GM18909 (cell line): ENCODE measurements around the gene GCDH.
"Not testable (repeated sequence)": the region's sequence is repeated elsewhere in the genome, so short reads cannot be mapped to it uniquely, and the experiment has no call there.

ENCODE experiments used
- ATAC-seq: cut with Tn5 transposase; IDR thresholded peaks from one replicate; pipeline ENCODE4 v1.9.1; 2021; ENCODE audit warnings: mild to moderate bottlenecking; ENCODE audit not compliant: unreplicated experiment, poor library complexity

Gene GCDH

GRCh38 chr19:12896460-12896859 is 5.5 kb downstream of the GCDH start:
- no peak for ATAC-seq

GRCh38 chr19:12899891-12900518 is 9.0 kb downstream of the GCDH start:
- ATAC-seq: peak; percentile 80

GRCh38 chr19:12907166-12907565 is 16.2 kb downstream of the GCDH start:
- ATAC-seq: no peak

DNA sequence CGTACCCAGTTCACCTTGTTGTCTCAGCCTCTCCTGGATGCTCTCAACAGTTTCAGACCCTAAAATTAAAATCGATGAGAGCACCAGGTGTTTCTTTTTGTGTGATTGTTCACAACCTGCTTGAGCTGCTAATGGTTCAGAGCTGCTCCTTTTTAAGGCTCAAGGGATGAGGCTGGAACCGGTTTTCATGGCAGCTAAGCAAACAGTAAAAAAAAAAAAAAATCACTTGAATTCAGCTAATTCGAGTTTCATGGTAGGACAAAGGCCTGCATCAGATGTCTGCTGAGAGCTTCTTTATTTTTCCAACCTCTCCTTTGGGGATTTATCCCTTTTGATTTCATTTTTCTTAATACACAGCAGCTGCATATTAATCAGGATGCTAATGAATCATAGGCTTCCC is 21.6 kb downstream of the GCDH start:
- ATAC-seq: no peak

- ATAC-seq: no peak
These were observed 22.1 kb downstream of the GCDH start for GRCh38 chr19:12913011-12913561.

DNA sequence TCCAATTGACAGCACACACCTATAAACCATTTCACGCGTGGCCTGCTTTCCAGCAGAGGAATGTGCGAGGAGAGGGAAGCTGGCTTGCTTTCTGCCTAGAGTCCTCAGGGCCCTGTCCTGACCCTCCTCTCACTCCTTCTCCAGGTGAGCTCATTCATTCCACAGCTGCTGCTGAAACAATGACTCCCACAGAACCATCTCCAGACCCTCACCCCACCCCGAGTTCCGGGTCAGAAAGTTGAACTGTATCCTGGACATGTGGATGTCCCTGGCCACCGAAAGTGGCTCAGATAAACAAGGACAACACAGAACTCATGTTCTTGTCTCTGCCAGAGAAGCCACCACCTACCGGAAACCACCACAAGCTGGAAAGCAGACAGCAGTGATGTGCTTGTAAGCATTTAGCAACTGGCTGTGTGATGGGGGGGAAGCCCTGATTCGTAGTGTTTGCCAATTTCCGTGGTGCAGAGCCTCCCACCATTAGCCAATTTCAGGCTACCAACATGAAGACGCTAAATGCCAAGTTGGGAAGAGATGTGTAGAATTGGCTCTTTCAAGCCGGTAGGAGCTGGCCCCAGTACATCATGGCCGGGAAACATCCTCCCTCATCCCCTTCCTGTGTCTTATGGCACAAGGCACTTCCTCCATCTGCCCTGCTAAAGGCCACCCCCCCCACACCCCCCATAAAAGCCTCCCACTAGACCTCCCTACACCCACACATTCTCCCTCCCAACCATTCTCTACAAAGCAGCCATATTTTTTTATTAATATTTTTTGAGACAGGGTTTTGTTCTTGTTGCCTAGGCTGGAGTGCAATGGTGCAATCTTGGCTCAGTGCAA is 23.1 kb downstream of the GCDH start:
- ATAC-seq: no peak

DNA sequence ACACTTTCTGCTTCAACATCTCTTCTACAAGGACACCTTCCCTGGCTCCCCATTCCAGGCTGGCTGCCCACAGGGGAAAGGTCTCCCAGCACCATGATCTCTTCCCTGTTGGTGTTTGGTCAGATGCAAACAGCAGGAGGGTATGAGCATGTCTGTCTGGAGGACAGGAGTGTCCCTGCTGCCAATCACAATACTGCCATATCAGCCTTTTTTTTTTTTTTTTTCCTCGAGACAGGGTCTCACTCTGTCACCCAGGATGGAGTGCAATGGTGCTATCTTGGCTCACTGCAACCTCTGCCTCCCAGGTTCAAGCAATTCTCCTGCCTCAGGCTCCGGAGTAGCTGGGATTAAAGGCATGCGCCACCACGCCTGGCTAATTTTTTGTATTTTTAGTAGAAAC is 24.9 kb downstream of the GCDH start:
- ATAC-seq: not testable (repeated sequence)

- no peak for ATAC-seq
These were observed 27.3 kb downstream of the GCDH start for GRCh38 chr19:12918253-12918652.

GRCh38 chr19:12921047-12921446 is 30.1 kb downstream of the GCDH start:
- no peak for ATAC-seq

- no peak for ATAC-seq
These were observed 32.0 kb downstream of the GCDH start for GRCh38 chr19:12922959-12923358.

DNA sequence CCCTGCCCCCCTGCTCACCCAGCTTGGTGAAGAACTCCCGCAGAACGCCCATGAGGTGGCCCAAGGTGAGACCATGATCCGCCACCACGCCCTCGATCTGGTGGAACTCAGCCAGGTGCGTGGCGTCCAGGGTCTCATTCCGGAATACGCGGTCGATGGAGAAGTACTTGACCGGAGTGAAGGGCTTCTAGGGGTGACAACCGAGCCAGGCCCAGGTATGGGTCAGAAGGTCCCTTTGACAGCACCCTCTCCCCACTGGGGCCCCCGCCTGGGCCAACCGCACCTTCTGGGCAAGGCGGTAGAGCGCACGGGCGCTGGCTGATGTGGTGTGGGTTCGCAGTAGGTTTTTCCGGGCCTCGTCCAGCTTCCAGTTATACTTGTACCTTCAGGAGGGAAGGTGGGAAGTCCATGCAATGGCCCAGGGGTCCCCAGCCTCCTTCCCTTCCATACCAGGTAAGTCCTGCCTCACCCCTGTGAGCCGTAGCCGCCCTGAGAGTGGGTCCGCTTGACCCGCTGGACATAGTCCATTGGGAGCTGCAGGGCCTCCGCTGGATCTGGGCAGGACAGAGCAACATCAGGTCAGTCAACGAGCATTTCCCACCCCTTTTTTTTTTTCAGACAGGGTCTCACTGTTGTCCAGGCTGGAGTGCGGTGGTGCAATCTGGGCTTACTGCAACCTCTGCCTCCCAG is 33.8 kb downstream of the GCDH start:
- ATAC-seq: no peak

- no peak for ATAC-seq
These were observed 39.2 kb downstream of the GCDH start for GRCh38 chr19:12930002-12930645.

DNA sequence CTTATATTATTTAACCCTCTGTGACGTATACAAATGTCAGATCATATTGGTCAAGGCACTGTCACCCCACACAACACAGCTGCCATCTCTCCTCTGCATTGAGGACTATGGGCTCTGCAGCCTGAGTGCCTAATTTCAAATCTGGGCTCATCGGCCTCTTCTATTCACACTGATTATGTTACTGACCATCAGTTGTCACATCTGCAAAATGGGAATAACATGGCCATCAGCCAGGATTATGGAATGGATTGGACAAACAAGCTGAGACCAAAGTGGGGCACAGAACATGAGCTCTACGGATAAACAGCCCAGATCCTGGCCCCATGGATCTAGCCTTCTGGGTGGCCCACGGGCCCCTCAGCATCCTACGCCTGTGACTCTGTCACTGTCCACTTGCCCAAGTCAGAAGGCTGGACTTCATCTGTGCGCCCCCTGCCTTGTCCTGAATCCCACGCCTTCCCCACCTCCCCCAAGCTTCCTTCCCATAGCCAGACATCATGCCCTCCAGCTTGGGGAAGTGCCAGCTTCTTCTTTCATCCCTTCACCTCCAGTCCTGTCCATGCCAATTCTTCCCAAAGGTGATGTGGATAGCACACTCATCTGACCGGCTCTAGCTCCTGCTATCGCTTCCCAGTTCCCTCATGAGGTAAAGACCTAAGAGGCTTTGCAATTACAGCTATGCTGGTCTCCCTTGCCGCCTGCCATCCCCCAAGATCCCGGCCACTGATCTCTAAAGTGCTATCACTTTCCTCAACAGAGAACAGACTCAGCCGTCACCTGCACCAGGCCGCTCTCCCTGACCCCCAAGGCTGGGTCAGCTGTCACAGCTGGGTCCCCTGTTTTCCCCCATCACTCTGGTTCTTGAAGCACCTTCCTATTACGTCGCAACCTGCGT is 41.7 kb downstream of the GCDH start:
- ATAC-seq: no peak

DNA sequence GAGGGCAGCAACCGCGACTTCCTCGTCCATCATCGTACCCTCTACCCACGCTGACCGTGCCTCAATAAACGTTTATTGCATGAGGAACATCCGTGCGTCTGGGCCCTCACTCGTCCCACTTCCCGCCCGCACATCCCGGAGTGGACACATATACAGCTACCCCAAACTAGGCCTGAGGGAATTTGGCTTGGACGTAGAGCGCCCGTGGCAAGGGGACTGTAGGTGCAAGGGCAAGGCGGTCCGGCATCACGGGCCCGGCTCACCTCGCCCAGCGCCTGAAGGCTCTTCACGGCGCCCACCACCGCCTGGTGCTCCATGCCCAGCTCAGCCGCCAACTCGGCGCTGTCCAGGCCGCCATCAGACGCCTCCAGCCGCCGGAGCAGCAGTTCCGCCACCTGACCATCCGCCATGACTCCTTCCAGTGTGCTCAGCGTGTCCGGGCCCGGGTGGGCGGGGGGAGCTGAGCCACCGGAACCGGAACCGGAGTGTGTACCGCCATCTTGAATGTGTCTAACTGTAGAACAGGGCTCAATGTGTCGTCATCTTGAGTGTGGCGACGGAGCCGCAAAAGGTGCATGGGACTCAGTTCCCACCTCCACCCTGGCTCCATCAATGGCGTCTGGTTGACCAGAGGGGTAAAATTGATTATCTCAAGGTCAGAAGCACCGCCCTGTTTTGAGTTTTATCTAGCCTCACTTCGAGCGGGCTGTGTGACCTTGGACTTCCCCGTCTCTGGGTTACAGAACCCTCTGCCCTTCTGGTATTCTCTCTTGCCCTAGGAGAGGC is 42.5 kb downstream of the GCDH start, which contains the start of gene FARSA:
Gene FARSA, minus strand, starts transcription at position 425 of the 786 bp plus-strand sequence. Its CDS starts 15 bp downstream, at position 410.
- ATAC-seq: peak; percentile 46

DNA sequence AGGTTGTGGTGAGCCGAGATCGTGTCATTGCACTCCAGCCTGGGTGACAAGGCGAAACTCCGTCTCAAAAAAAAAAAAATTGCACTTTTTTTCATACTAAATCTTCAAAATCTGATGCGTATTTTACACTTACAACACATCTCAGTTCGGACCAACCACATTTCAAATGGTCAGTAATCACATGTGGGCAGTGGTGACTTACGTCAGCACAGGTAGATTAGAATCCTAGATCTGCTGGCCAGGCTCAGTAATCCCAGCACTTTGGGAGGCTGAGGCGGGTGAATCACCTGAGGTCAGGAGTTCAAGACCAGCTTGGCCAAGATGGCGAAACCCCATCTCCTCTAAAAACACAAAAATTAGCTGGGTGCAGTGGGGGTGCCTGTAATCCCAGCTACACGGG is 44.1 kb downstream of the GCDH start:
- ATAC-seq: no peak

- no peak for ATAC-seq
These were observed 45.6 kb downstream of the GCDH start for GRCh38 chr19:12936582-12936981.

DNA sequence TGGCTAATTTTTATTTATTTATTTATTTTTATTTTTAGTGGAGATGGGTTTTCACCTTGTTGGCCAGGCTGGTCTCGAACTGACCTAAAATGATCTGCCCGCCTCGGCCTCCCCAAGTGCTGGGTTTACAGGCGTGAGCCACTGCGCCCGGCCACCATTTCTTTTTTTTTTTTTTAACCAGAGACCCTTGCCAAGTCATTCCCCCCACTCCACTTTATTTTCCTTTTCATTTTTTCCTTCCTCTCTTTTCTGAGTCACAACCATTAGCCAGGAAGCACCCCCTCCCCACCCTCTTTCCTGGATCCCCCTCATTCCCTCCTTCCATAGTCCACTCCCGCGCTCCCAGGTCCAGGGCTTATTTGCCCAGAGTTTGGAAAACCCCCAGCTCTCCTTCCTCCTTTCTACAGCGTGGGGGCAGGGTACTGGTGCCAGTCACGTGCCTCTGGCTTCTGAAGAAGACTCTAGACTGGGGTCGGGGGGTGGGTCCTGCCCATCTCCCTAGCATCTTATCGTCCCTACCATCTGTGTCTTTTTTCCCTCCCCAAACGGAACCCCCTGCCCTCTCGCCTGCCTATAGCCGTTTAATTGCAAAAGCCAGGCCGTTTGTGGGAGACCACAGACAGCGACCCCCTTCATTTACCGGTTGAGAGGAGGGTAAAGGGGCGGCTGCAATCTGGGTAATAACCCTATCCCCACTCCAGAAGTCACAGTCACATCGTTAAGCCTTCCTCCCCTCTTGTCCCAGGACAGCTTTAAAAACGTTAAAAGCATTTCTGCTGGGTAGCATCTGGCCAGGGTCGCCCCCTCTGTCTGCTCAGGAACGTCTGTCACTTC is 46.4 kb downstream of the GCDH start:
- no peak for ATAC-seq
